Osteoblast (primary cell): ENCODE results near the gene DHX35. TPM values are rescaled to one million over a fixed set of nuclear protein-coding genes. Genes with fewer than 3 reads are reported as not detected.

Source experiments
- DNase-seq: peaks from one replicate; pipeline ENCODE4 v3.0.0; 2011; ENCODE audit warnings: low spot score, mixed read lengths; ENCODE audit not compliant: insufficient read length; ENCODE audit errors: missing footprints
- H2AFZ ChIP-seq: 2 replicates; pipeline ENCODE4 v1.6.0; 2011; ENCODE audit warnings: mild to moderate bottlenecking, low read length
- H3K27ac ChIP-seq: 2 replicates; pipeline ENCODE4 v1.5.1; 2011; ENCODE audit warnings: mild to moderate bottlenecking, low read depth, low read length, moderate library complexity
- H3K27me3 ChIP-seq: 2 replicates; pipeline ENCODE4 v1.6.0; 2012; ENCODE audit warnings: mild to moderate bottlenecking, control low read depth, inconsistent platforms, low read length, moderate library complexity; ENCODE audit not compliant: insufficient read depth
- H3K36me3 ChIP-seq: 2 replicates; pipeline ENCODE4 v1.5.1; 2011; ENCODE audit warnings: mild to moderate bottlenecking, low read length, control low read depth, moderate library complexity; ENCODE audit not compliant: insufficient read depth
- H3K4me1 ChIP-seq: 2 replicates; pipeline ENCODE4 v1.5.1; 2011; ENCODE audit warnings: mild to moderate bottlenecking, low read length, control low read depth, moderate library complexity; ENCODE audit not compliant: insufficient read depth
- H3K4me2 ChIP-seq: 2 replicates; pipeline ENCODE4 v1.6.0; 2011; ENCODE audit warnings: mild to moderate bottlenecking, low read length; ENCODE audit not compliant: insufficient read depth
- H3K4me3 ChIP-seq: fragments of 200-600 bp; sonication (generic); 3 replicates; pipeline ENCODE4 v1.5.1; 2012; ENCODE audit warnings: mild to moderate bottlenecking, low read length, inconsistent platforms; ENCODE audit not compliant: insufficient read depth
- H3K79me2 ChIP-seq: 2 replicates; pipeline ENCODE4 v1.6.0; 2012; ENCODE audit warnings: mild to moderate bottlenecking, low read length, control low read depth, inconsistent platforms; ENCODE audit not compliant: insufficient read depth
- H3K9me3 ChIP-seq: 2 replicates; pipeline ENCODE4 v1.5.1; 2011; ENCODE audit warnings: low read depth, low read length, control low read depth
- H4K20me1 ChIP-seq: 2 replicates; pipeline ENCODE4 v1.6.0; 2012; ENCODE audit warnings: mild to moderate bottlenecking, low read length, control low read depth; ENCODE audit not compliant: insufficient read depth
- CTCF ChIP-seq: IDR thresholded peaks from 2 replicates; pipeline ENCODE4 v1.5.1; 2011; ENCODE audit warnings: mild to moderate bottlenecking, low read depth, low read length, moderate library complexity; ENCODE audit errors: extremely low read depth
- total RNA-seq: library from RNA; depleted of rRNA; stranded (reverse); fragments of >200 nt; gene quantifications from 2 replicates; pipeline ENCODE4 v1.2.3, GENCODE V29; 2012

The DHX35 gene
- total RNA-seq, 1 donor = 10.5 TPM

GRCh38 chr20:38945012-38945411 lies 17.1 kb upstream of the DHX35 start:
- Histone ChIP-seq H3K4me1 (no peaks in the 10 kb centered on the region), H3K4me3 (no peak overlapping the region), H3K4me2 (no peak overlapping the region), H2AFZ (no peak overlapping the region), H3K27me3 (no peaks in the 10 kb centered on the region), H3K79me2 (peaks cover 38% of the 10 kb centered on the region), H4K20me1 (peaks cover 3% of the 10 kb centered on the region), H3K36me3 (peaks cover 35% of the 10 kb centered on the region), H3K27ac (no peak overlapping the region), H3K9me3 (no peaks in the 10 kb centered on the region)
- TF ChIP-seq CTCF = no peak
- DNase-seq = no peak

DNA sequence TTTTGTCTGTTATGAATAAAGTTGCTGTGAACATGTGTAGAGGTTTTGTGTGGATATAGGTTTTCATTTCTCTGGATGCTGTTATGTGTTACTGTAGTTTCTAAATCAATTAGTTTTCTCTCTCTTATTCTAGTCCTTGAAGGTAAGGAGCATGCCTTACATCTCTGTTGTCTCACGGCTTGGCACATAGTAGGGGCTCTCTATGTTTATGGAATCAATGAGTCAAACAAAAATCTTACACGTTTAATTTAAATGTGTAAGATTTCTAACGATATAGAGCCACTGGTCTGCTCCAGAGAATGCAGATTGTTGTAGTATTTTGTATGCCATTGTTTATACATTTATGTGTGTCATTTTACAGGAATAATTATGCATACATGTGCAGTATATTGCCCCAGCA lies 15.3 kb upstream of the DHX35 start:
- H3K4me1 ChIP-seq = no peaks in the 10 kb centered on the region

DNA sequence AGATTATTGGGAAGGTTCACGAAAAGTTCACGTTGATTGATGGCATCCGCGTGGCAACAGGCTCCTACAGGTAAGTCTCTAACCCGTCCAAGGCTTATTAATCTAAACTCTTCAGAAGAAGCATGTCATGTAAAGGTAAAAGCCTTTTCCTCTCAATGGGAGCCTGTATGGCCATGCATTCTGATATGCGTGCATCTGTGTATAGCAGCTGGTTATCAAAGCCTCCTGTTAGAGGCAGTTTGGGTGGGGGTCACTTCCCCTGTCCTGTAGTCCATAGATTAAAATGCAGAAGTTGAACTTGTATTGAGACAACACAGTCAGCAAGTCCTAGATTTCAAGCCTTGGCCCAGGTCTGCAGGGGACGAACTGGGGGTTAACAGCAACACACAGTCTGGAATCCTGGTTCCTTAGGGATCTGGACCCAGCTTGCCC lies 14.2 kb upstream of the DHX35 start:
- Histone ChIP-seq H3K79me2 (peaks cover 17% of the 10 kb centered on the region), H3K4me1 (no peaks in the 10 kb centered on the region), H3K4me2 (no peak overlapping the region), H3K27me3 (no peaks in the 10 kb centered on the region), H3K9me3 (no peaks in the 10 kb centered on the region), H3K4me3 (no peak overlapping the region), H3K36me3 (peaks cover 40% of the 10 kb centered on the region), H3K27ac (no peak overlapping the region), H4K20me1 (no peaks in the 10 kb centered on the region), H2AFZ (no peak overlapping the region)
- TF ChIP-seq CTCF = no peak
- DNase-seq = no peak

More for the DNA sequence above, 15.3 kb upstream of the DHX35 start:
- Histone ChIP-seq H3K79me2 (peaks cover 20% of the 10 kb centered on the region), H3K27ac (no peak overlapping the region), H3K9me3 (no peaks in the 10 kb centered on the region), H3K27me3 (no peaks in the 10 kb centered on the region), H4K20me1 (no peaks in the 10 kb centered on the region), H3K4me2 (no peak overlapping the region), H3K36me3 (peaks cover 40% of the 10 kb centered on the region), H3K4me3 (no peak overlapping the region), H2AFZ (peak overlapping the region; percentile 28)
- no peak for TF ChIP-seq CTCF
- DNase-seq = no peak

DNA sequence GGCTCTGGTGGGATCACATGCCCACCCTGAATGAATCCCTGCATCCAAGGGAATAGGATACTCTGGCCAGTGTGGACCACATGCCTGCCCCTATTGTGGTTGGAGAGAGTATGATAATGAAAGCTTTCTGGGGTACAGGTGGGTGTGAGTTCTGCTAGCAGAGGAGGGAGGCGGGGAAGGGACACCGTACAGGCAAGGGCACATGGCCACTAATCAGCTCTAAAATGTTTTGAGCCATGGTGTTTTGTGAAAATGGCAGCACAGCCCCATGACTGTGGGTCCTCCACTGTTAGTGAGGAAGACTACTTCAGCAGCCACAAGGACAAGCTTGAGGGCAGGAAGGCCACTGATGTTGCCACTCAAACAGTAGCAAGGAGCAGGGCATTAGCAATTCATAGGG lies 11.9 kb upstream of the DHX35 start:
- H3K27me3 ChIP-seq = no peaks in the 10 kb centered on the region
- H3K4me2 ChIP-seq = no peak overlapping the region
- TF ChIP-seq CTCF = no peak
- no peaks in the 10 kb centered on the region for H4K20me1 ChIP-seq
- no peak overlapping the region for H3K4me3 ChIP-seq
- peaks cover 30% of the 10 kb centered on the region for H3K36me3 ChIP-seq
- H3K9me3 ChIP-seq = no peaks in the 10 kb centered on the region
- H3K79me2 ChIP-seq = peaks cover 5% of the 10 kb centered on the region
- no peaks in the 10 kb centered on the region for H3K4me1 ChIP-seq
- peak overlapping the region; percentile 50 for H2AFZ ChIP-seq
- no peak for DNase-seq
- no peak overlapping the region for H3K27ac ChIP-seq
